Adrenal gland (tissue), 5 donors: Measurements from ENCODE around the gene CALM1.

Source experiments
- POLR2A ChIP-seq, 2 donors: fragments of 450-650 bp; IDR thresholded peaks; one replicate each; pipeline ENCODE4 v1.6.1; 2017; ENCODE audit warnings: antibody characterized with exemption in 2 of 2, mild to moderate bottlenecking in 2 of 2, moderate library complexity in 1 of 2
- TF ChIP-seq, protein P1 (sequence below), 6 experiments: fragments of 450-650 bp in 4 of 6; fragments of 200-600 bp in 2 of 6; sonication (generic) in 1 of 6; IDR thresholded peaks; 1 replicate in 5 of 6; 2 replicates in 1 of 6; pipeline versions ENCODE4 v1.5.1 to v1.8.0; 2016 to 2021; ENCODE audit warnings: antibody characterized with exemption in 6 of 6, mild to moderate bottlenecking in 2 of 6, moderate library complexity in 1 of 6
- donor health status: DM: no; HTN: no; CAD: no.

DNA sequence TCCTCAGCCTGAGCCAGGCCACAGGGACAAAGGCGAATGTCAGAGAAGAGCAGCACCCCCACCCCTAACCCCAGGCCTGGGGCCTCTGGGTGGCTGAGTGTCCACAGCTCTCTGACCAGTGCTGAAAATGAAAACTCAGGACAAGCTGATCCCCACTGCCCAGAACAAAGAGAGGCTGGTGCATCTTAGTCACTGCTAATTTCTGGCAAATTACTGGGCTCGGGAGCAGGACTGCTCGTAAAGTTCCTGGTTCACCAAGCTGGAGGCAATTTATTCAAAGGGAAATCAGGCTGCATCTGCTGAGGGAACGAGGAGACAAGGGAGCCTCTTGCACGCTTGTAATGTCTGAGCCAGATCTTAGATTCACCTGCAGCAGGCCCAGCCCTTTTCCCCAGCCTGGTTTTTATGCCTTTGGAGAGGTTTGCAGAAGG, 43.2 kb downstream of the CALM1 start:
- TF ChIP-seq, protein P1, sequence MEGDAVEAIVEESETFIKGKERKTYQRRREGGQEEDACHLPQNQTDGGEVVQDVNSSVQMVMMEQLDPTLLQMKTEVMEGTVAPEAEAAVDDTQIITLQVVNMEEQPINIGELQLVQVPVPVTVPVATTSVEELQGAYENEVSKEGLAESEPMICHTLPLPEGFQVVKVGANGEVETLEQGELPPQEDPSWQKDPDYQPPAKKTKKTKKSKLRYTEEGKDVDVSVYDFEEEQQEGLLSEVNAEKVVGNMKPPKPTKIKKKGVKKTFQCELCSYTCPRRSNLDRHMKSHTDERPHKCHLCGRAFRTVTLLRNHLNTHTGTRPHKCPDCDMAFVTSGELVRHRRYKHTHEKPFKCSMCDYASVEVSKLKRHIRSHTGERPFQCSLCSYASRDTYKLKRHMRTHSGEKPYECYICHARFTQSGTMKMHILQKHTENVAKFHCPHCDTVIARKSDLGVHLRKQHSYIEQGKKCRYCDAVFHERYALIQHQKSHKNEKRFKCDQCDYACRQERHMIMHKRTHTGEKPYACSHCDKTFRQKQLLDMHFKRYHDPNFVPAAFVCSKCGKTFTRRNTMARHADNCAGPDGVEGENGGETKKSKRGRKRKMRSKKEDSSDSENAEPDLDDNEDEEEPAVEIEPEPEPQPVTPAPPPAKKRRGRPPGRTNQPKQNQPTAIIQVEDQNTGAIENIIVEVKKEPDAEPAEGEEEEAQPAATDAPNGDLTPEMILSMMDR (IDR thresholded peaks at IDR 0.05): no peak
- no peak for TF ChIP-seq POLR2A (IDR thresholded peaks at IDR 0.05)
